ENCODE results near the gene WASL.
"Not testable (repeated sequence)": the region's sequence is repeated elsewhere in the genome, so short reads cannot be mapped to it uniquely, and the experiment has no call there.

WASL gene

GRCh38 chr7:123783820-123784219 lies 35.0 kb upstream of the WASL start:
- TF ChIP-seq JUND (IDR thresholded peaks at IDR 0.05; ENCODE audit: low read depth), result no peak
- in situ Hi-C loops (cut with HindIII; ENCODE audit: low pct_unique_long_range_greater_than_20kb, low sequenced_read_pairs), result no loop called here
- no peak for DNase-seq (ENCODE audit: low read depth in 1 of 2, low spot score in 1 of 2)

- no peak for DNase-seq (ENCODE audit: low read depth in 1 of 2, low spot score in 1 of 2)
- no peak for TF ChIP-seq JUND (IDR thresholded peaks at IDR 0.05; ENCODE audit: low read depth)
- in situ Hi-C loops (cut with HindIII; ENCODE audit: low pct_unique_long_range_greater_than_20kb, low sequenced_read_pairs), result no loop called here
Measured at GRCh38 chr7:123782071-123782798, 33.4 kb upstream of the WASL start.

GRCh38 chr7:123780472-123780871 lies 31.7 kb upstream of the WASL start:
- DNase-seq (ENCODE audit: low read depth in 1 of 2, low spot score in 1 of 2); in situ Hi-C loops (cut with HindIII; ENCODE audit: low pct_unique_long_range_greater_than_20kb, low sequenced_read_pairs): not testable (repeated sequence)

- no peak for TF ChIP-seq JUND (IDR thresholded peaks at IDR 0.05; ENCODE audit: low read depth)
- DNase-seq (ENCODE audit: low read depth in 1 of 2, low spot score in 1 of 2), result no peak
- in situ Hi-C loops (cut with HindIII; ENCODE audit: low pct_unique_long_range_greater_than_20kb, low sequenced_read_pairs), result no loop called here
Measured at GRCh38 chr7:123774496-123774895, 25.7 kb upstream of the WASL start.

DNA sequence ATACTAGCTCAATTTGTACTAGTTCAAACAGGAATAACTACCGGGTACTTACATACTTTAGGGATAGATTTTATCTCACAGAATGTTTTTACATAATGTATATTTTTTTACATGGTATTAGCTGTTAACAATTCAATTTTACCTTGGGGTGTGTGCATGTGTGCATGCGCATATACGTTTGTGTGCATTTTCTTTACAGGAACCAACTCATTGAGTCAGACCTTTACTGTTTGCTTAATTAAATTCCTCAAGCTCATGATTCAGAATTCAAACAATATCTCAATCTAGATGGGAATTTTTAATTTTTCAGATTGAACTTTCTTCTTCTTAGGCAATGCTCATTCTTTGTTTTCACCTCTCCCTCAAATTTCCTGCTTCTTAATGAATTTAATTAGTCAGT lies 24.7 kb upstream of the WASL start:
- in situ Hi-C loops (cut with HindIII; ENCODE audit: low pct_unique_long_range_greater_than_20kb, low sequenced_read_pairs), result no loop called here
- DNase-seq (ENCODE audit: low read depth in 1 of 2, low spot score in 1 of 2), result peak in 1 of 2 experiments; percentile 10
- no peak for TF ChIP-seq JUND (IDR thresholded peaks at IDR 0.05; ENCODE audit: low read depth)

DNA sequence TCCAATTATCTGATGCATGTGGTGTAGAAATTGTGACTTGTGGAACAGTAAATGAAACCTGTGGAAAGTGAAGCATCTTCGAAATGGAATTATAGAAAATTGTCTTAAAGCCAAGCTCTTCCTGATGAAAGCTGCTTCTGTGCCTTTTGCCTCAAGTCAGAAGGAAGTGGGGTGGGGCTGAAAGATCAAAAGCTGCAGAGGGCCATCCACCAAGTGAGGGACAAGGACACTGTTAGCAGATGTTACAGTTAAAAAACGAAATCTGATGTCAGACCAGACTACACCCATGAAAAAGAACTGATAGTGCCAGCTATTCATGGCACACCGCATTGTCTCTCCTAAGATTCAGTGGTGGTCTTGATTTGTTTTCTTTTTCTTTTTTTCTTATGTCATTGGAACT lies 23.8 kb upstream of the WASL start:
- TF ChIP-seq JUND (IDR thresholded peaks at IDR 0.05; ENCODE audit: low read depth), result no peak
- DNase-seq (ENCODE audit: low read depth in 1 of 2, low spot score in 1 of 2), result no peak
- in situ Hi-C loops (cut with HindIII; ENCODE audit: low pct_unique_long_range_greater_than_20kb, low sequenced_read_pairs), result no loop called here

- TF ChIP-seq JUND (IDR thresholded peaks at IDR 0.05; ENCODE audit: low read depth), result no peak
- DNase-seq (ENCODE audit: low read depth in 1 of 2, low spot score in 1 of 2), result no peak
- in situ Hi-C loops (cut with HindIII; ENCODE audit: low pct_unique_long_range_greater_than_20kb, low sequenced_read_pairs), result no loop called here
Measured at GRCh38 chr7:123771846-123772245, 23.0 kb upstream of the WASL start.

- peak in 1 of 2 experiments; percentile 10 for DNase-seq (ENCODE audit: low read depth in 1 of 2, low spot score in 1 of 2)
- in situ Hi-C loops (cut with HindIII; ENCODE audit: low pct_unique_long_range_greater_than_20kb, low sequenced_read_pairs), result no loop called here
- TF ChIP-seq JUND (IDR thresholded peaks at IDR 0.05; ENCODE audit: low read depth), result no peak
Measured at GRCh38 chr7:123771256-123771655, 22.5 kb upstream of the WASL start.

DNA sequence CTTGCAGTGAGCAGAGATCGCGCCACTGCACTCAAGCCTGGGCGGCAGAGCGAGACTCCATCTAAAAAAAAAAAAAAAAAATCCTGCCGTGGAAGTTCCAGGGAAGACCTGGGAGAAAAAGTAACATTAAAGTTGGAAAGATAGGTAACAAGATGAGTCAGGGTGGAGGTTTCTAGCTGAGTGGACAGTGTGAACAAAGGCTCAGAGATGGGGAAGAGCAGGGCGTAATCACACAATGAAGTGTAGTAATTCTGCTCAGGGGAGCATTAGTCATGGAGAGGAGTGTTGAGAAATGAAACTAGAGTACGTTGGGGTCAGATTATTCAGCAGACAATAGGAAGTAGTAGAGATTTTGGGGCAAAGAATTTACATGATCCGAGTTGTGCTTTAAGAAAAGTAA lies 21.6 kb upstream of the WASL start:
- no peak for TF ChIP-seq JUND (IDR thresholded peaks at IDR 0.05; ENCODE audit: low read depth)
- in situ Hi-C loops (cut with HindIII; ENCODE audit: low pct_unique_long_range_greater_than_20kb, low sequenced_read_pairs), result no loop called here
- DNase-seq (ENCODE audit: low read depth in 1 of 2, low spot score in 1 of 2), result no peak

DNA sequence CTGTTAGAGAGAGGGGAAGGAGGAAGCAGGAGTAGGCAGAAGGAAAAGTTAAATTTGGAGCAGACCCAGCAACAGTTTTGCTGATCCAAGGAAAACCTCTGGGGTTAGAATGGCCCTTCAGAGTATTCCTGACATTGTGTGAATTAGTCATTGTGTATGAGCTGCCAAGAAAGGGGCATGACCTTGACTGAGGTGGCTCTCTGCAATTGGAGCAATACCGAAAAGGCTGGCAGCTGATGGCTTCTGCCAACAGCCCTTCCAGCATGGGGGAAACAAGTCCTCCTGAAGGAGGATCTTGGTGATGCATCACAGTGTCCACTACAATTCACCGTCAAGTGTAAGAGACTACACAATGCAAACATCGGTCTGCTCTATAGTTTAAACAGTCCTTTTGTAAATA lies 20.6 kb upstream of the WASL start:
- TF ChIP-seq JUND (IDR thresholded peaks at IDR 0.05; ENCODE audit: low read depth), result no peak
- in situ Hi-C loops (cut with HindIII; ENCODE audit: low pct_unique_long_range_greater_than_20kb, low sequenced_read_pairs), result no loop called here
- peak in 1 of 2 experiments; percentile 28 for DNase-seq (ENCODE audit: low read depth in 1 of 2, low spot score in 1 of 2)

DNA sequence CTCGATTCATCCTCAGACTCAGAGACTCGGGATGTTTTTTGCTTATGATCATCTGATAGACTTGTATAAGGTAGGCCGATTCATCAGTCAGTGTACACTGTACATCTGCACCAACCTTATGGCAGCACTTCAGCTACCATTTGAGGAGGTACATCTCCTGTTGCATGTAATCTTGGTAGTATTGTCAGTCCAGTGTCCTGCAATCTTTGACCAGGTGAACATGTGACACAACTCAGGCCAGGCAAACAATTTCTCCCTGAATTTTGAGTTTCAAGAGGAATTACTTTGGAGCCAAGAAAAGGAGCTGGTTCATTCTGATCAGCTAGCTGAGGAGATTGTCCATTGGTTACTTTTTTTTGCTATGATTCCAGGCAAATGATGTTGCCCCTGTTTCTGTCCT lies 19.7 kb upstream of the WASL start:
- in situ Hi-C loops (cut with HindIII; ENCODE audit: low pct_unique_long_range_greater_than_20kb, low sequenced_read_pairs), result no loop called here
- no peak for TF ChIP-seq JUND (IDR thresholded peaks at IDR 0.05; ENCODE audit: low read depth)
- DNase-seq (ENCODE audit: low read depth in 1 of 2, low spot score in 1 of 2), result no peak

DNA sequence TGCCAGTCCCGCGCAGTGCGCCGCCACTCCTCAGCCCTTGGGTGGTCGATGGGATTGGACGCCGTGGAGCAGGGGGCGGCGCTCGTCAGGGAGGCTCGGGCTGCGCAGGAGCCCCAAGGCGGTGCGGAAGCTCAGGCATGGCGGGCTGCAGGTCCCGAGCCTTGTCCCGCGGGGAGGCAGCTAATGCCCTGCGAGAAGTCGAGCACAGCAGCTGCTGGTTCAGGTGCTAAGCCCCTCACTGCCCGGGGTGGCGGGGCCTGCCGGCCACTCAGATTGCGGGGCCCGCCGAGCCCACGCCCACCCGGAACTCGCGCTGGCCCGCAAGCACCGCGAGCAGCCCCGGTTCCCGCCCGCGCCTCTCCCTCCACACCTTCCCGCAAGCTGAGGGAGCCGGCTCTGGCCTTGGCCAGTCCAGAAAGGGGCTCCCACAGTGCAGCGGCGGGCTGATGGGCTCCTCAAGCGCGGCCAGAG lies 14.4 kb upstream of the WASL start:
- in situ Hi-C loops (cut with HindIII; ENCODE audit: low pct_unique_long_range_greater_than_20kb, low sequenced_read_pairs), result no loop called here
- no peak for DNase-seq (ENCODE audit: low read depth in 1 of 2, low spot score in 1 of 2)
- no peak for TF ChIP-seq JUND (IDR thresholded peaks at IDR 0.05; ENCODE audit: low read depth)

DNA sequence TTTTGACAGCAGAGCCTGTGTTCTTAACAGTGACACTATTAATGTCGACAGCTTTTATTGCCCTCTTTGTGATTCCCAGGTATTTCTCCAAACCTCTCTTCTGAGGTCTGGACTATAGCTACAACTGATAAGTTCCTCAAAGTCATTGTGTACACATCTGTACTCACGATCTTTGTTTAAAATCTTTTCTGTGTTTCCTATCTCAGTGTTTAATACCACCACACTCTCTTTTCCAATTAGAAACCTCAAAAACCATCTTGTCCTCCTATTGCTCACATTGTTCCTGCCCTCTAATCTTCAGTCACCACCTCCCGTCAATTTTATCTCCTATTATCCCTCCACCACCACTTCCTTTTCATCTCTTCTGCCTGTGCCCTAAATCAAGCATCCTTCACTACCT lies 12.9 kb upstream of the WASL start:
- in situ Hi-C loops (cut with HindIII; ENCODE audit: low pct_unique_long_range_greater_than_20kb, low sequenced_read_pairs), result no loop called here
- no peak for TF ChIP-seq JUND (IDR thresholded peaks at IDR 0.05; ENCODE audit: low read depth)
- DNase-seq (ENCODE audit: low read depth in 1 of 2, low spot score in 1 of 2), result no peak

GRCh38 chr7:123757095-123757494 lies 8.3 kb upstream of the WASL start:
- TF ChIP-seq JUND (IDR thresholded peaks at IDR 0.05; ENCODE audit: low read depth), result no peak
- DNase-seq (ENCODE audit: low read depth in 1 of 2, low spot score in 1 of 2), result peak in 1 of 2 experiments; percentile 22
- in situ Hi-C loops (cut with HindIII; ENCODE audit: low pct_unique_long_range_greater_than_20kb, low sequenced_read_pairs), result no loop called here

Data from T47D (cell line).